DMS153 (cell line): ENCODE data around the gene ZNF827.

Experiments
- DNase-seq: peaks from one replicate; lab custom pipeline; 2025; lab: John Stamatoyannopoulos, UW

Gene ZNF827

DNA sequence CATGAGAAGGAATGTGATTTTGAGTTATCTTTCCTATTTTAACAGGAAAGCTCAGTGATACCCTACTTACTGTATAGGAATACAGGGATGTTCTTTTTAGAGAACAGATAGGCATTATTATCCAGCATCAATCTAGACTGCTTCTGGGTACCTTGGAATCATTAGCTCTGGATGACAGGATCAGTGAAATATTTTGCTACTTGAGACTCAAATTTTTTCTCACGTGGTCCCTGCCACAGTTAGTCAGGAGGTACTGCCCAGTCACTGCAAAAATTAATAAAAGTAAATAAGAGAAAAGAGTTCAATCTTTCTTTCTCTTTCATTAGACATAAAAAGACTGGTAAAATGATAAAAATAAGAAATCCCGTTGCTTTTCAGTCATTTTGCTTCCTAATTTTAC is 5.5 kb downstream of the ZNF827 start:
- DNase-seq = no peak

DNA sequence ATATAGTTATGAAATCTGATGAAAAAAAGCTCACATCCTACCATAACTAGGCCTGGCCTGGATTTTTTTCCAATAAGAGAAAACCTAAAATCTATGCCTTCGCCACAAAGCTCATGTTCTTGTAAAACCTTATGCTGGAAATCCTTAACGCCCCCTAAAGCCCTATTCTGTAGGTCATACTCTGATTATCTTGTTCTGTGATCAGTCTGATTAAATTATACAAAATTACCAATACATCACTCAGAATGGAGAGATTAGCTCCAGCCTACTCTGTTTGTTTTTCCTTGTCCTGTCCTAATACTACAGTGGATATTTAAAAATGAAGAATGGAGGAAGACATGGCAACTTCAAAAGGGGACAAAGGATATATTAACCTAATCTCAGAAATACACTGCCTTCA is 7.2 kb downstream of the ZNF827 start:
- DNase-seq = no peak

DNA sequence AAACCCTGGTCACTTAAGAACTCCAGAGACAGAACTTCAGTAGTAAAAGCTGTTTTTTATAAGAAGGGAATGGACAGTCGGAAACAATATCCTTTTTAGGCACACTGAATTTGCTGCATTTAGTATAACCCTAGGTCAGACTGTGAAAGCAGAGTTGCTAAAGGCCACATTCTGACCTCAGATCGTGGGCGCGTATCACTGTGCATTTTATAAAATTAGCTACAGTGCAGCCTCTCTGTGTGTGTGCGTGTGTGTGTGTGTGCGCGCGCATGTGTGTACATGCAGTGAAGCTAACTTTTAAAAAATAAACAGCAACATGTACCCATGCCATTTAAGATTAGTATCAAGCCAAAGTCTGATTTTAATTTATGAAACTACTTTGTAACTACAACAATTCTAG is 8.0 kb downstream of the ZNF827 start:
- DNase-seq = no peak

DNA sequence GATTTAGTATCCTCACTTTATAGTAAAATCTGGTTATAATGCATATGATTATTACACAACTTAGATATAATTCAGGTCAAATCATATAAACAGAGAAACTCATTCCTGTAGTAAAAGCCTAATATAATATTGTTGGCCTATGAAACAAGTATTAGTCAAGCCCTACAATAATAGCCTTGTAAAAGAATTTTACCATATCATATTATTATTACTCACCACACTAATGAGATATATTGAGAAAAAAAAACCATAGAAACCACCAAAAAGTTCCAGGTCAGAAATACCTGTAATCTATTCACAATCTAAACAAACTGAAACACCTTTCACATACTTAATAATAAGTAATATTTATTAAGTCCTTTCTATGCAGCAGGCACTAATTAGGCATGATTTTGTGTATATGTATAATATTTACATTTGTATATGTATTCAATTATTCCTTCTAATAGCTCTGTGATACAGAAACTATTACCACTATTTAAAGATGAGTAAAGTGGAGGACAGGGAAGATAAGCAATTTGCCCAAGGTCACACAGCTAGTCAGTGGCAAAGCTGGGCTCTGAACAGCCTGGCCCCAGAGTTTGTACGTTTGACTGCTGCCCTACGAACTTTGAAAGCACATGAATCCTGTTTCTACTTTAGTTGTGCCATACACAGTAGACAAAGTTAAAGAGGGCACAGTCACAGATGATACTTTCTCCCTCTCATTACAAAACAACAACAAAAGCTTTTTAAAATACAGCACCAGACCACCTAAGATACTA is 9.0 kb downstream of the ZNF827 start:
- no peak for DNase-seq

DNA sequence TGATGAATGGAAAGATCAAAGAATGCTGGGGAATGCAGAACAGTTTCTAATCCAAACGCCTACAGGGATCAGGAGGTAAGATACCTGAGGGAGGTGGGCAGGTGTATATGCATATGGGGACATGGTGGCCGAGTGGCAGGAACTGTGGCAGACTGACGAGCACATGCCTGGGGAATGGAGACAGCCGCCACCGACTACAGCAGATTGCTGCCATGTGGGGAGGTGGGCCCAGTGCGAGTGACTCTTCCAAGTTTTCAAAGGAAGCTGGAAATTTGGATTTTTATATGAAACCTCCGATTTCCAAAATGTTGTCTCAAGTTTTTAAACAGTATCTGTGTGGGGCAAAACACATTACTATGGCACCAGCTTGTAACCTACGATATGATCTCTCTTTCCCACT is 9.9 kb downstream of the ZNF827 start:
- no peak for DNase-seq

DNA sequence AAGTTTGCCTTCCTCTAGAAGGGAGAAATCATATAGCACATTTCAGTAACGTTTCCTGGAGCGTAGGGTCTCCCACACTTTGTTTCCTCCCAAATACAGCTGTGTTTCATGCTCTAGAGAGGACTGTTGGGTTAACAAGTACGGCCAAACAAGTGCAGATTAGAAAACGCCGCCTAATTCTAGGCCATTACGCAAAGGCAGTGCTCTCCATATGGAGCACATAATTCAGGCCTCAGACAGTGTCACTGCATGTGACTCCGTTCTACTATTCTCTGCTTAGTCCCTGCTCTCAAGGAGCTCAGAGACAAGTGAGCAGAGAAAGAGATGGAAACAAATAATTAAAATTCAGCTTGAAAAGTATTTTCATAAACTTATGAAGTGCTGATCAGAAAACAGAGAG is 11.6 kb downstream of the ZNF827 start:
- DNase-seq = no peak

DNA sequence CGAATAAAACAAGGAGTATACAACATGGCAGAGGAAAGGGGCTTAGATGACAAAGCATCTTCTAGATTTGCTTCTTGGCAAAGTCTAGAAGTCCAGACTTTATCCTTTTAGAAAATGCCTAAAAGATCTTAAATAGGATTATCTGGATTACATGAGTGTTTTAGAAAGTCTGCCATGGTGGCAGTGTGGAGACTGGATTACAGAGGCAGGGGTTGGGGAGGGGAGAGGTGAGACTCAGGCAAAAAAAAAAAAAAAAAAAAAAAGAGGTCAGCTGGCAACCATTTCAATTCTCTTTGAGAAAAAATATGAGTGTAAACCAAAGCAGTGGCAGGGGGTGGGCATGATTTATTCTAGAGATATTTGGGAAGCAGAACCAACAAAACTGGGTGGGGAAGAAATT is 17.4 kb downstream of the ZNF827 start:
- DNase-seq = no peak

DNA sequence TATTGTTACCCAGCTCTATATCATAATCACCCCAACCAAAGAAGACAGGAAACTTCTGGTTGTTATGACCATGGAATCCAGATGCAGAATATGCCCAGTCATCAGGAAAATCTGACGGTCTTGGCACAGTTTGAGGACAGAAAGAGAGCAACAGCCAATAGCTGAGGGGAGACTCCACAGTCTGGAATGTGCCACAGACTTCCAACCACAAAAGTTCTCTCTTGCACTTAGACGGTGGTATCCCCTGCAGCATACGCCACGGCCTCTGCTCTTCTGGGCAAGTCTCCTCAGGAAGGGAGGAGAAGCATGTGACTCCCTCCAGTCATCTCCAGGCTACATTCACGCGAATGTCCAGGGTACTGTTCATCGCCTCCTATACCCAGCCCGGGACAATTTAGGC is 18.4 kb downstream of the ZNF827 start:
- no peak for DNase-seq

DNA sequence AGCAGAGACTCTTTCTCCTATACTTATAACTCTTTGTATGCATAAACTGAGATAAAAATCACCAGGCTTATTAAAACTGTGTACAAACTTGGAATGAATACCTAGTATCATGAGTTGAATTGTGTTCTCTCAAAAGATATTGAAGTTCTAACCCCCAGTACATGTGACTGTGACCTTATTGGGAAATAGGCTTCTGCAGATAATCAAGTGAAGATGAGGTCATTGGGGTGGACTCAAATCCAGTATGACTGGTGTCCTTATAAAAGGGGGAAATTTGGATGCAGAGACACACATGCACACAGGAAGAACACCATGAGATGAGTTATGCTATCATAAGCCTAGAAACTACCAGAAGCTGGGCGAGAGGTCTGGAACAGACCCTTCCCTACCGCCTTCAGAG is 26.2 kb downstream of the ZNF827 start:
- DNase-seq = no peak

DNA sequence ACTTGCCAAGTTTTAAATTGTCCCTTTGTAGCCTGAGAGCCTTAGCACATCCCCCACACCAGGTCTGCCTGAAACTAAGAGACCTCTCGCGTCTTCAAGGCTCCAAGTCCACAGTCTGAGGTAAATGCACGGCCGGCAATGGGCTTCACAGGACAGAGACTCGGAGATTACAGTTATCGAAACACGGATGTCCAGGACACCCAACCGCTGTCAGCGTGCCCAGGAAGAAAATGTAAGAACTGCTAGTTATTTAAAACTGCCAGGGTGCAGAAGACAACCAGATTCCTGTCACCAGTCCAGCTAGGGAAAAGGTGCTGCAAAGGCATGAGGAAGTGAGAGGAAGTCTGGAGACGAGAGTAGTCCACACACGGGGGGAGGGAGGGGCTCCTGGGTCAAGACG is 28.9 kb downstream of the ZNF827 start:
- no peak for DNase-seq

DNA sequence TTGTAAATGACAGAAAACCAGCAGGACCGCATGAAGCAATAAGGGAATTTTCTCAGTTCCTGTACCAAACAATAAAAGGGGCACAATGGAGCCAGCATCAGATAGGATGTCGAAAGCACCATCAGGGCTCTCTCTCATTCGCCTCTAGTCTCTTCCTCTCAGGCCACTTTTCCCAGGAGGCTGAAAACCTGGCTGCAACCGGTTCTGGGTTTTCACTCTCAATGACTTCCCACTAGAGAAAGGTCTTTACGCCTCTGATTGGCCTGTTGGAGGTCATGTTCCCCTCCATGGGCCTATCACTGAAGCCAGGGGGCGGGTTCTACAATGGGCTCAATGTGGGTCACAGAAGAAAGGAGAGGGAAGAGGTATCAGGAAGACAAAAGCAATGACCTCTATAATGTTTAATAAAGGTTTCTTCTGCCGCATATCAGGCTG is 29.3 kb downstream of the ZNF827 start:
- DNase-seq = peak; percentile 92

DNA sequence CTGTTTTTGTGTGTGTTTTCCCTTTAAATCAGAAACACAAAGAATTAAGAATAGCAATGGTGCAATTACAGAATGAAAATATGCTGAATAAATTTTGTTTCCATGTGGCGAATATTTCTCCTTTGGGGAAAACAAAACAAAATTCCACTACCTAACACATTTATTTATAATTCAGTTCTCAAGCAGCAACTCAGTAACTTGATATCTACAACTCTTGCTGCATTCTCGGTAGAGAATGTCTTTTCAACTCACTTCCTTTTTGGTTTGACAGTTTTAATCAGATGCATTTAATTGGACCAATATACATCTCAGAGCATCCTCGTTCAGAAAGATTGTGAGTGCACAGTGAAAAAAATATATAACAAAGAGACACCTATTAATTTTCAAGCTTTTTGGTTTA is 30.8 kb downstream of the ZNF827 start:
- no peak for DNase-seq

DNA sequence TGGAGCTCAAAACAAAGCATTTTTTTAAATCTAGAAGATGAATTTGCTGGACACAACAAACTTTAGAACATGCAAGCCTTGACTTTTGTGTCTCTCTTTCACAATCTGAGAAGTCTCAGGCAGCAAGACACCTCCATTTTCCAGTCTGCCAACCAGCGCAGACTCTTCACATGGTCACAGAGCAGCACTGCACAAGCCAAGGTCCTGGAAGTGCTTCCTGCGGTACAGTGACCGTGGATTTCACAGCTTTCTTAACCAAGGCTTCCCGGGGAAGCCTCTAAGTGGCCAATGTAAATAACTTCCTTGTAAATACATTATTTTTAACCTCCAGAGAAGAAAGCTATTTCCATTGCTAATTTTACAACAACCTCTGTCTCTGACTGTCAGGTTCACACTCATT is 31.2 kb downstream of the ZNF827 start:
- DNase-seq = no peak

DNA sequence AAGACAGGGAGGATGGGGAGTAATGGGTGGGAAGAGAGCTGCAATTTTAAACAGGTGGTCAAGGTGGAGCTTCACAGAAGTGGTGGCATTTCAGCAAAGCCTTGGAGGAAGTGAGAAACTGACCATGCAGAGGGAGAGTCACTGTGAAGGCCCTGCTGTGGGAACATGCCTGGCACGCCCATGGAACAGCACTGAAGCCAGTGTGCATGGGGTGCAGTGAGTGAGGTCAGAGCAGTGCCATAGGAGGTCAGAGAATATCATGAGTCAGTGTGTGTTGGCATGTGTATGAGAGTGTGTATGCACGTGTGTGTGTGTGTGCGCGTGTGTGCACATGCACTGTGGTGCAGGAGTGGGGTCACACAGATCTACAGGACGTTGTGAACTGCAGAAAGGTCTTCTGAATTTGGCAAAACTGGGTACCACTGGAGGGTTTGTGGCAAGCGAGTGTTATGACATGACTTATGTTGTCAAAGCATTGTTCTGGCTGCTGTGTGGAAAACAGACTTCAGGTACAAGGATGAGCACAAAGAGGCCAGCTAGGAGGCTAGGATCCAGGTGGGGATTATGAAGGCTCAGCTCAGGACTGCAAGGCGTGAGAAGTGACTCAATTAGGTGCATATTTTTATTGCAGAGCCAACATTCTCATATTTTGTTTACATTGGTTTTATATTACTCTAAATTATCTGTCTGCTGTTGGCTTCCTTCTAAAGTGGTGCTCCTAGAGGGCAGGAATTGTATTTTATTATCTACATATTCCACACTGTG is 34.0 kb downstream of the ZNF827 start:
- DNase-seq = no peak

DNA sequence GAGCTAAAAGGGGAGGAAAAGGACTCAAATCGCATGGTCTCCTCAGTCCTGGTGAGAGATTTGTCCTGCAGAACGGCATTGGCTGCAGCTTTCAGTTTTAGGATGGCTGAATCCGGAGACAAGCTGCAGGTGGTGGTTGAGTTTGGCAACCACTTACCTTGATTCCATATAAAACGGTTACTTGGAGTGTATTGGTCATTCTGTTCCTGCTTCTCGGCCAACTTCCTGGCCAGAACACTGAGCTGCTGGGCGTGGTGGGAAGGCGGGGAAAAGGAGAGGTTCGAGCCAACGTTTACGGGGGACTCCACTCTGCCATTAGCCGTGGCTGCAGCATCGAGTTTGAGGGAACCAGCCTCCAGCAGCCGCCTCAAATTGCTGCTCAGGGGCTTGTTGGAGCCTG is 36.1 kb downstream of the ZNF827 start:
- no peak for DNase-seq

DNA sequence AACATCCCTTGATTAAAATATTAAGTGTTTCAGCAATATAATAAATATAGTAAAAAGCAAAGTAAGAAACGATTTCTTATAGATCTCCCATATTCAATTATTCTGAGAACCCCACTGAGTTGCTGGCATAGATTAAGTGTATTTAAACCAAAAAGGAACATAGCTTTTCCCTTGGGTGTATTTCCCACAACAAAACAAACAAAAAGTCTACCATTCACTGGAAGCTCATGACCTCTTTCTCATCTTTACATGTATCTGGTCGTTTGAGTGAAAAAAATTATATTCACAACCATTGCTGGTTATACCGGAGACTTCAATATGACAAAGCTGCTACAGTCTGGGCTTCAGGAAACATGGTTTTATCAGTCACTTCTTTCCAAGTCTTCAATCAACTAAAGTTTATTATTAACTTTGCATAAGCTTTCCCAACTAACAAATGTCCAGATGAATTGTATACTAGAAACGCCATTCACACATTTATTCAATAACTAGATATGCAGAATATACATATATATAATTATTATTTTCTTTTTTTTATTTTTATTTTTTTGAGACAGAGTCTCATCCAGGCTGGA is 38.6 kb downstream of the ZNF827 start:
- DNase-seq = no peak

DNA sequence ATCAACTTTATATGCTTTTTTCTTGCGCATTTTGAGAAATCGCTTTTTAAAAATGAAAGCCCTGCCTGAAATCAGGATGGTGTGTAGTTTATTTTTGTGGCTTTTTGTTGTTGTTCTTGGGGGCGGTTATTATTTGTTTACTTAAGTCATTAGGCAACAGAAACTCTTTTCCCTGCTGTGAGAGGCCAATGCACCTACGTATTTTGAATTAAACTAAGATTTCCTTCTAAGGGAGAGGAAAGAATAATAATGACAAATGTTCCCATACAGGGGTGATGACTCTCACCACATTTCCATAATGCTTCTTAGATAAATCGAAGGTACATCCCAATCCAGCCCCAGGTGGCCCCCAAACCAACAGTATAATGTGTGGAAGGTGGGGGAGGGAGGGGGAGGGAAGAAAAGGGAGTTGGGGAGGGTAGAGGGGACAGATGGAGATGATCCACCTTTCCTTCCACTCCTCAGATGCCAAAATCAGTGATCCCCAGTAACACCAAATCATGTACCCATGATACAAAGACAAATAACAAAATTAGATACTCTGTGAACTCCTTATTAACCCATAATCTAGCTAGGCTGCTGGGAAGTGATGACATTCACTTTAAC is 39.6 kb downstream of the ZNF827 start:
- DNase-seq = no peak

DNA sequence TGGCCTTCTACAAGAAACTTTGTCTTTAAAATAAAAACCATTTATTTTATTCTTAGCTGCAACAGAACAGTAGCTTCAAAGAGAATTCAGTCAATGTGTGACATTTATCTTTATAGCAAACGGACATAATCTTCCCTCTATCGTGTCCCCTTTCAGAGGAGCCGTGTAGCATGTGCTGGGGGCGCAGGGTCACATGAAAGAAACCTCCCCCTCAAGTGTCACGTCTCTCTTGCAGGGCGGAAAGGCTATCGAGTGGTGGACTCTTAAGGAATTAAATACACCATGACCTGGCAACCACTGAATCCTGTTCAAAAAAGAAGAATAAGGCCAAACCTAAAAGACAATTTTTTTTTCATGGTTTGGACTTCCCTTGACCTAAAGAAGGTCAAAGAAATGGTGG is 40.2 kb downstream of the ZNF827 start:
- DNase-seq = no peak

DNA sequence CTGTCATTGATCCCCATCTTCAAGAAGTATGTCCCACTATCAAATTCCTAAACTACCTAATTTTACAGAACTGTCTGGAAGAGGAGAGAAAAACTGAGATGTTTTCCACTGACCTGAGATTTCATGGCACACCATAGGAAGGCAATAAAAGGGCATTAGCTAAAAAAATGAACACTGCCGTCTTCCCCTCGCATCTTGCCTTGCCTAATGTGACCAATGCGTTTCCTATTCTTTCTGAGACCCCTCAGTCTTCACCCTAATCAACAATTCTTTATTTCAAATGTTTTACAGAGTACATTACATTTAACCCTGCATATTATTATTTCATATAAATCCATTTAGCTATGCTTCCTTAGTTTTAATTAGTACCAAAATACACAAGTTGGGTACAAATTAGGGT is 43.6 kb downstream of the ZNF827 start:
- no peak for DNase-seq

DNA sequence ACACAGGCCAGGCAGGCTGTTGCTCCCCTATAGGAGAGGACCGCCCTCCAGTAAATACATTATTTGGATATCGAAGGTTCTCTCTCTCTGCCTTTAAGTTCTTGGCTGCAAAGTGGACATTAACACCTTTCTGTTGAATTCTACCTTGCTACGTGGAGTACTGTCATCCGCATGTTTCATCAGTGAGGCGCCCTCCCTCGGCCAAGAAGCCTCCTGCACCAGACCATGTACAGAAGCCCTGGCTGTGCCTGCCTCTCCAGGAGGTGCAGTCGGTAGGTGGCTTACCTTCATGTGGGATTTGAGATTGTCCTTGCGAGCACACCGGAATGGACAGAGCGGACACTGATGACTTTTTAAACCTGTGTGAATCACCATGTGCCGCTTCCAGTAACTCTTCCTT is 46.7 kb downstream of the ZNF827 start:
- DNase-seq = no peak

DNA sequence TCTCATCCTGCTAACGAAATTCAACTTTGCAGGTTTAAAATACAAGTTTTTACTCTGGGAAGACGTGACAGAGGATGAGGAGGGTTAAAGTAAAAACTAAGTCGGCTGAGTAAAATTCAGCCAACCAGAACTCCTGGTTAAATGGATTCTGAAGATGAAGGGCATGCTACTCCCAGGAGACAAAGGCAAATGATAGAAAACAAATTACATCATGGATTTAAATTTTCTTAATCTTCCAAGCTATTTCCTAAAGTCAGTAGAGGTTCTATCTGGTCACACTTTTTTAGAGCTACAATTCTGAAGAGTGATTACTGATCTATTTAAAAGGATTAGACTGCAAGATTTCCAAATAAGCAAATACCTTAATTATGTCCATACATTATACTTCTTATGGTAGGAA is 47.9 kb downstream of the ZNF827 start:
- no peak for DNase-seq

DNA sequence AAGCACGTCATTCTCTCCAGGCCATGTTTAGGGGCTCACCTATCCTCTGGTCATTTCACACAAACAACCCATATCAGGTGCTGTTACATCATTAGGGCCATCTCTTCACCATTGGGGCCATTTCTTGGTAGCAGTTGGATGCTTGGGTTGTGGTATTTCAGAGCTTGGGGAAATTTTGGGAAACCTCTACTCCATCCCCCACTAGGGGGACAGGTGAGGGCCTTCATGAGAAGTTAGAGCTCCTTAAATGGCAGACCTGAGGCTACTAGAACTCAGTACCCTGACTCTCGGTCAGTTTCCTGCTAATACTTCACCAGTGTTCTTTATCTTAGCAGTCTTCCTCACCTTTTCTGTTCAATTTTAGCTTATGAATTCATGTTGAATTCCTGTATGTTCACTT is 50.2 kb downstream of the ZNF827 start:
- no peak for DNase-seq
